HG03442 (cell line): Measurements from ENCODE around the gene UBC.
A peak's percentile ranks its signal among the peaks of the same experiment; 100 is the strongest.
"Not testable (repeated sequence)": the region's sequence is repeated elsewhere in the genome, so short reads cannot be mapped to it uniquely, and the experiment has no call there.

Experiments used
- ATAC-seq: cut with Tn5 transposase; IDR thresholded peaks from one replicate; pipeline ENCODE4 v1.9.1; 2021; ENCODE audit warnings: mild to moderate bottlenecking, moderate library complexity; ENCODE audit not compliant: unreplicated experiment

The UBC gene

GRCh38 chr12:124884587-124885438, 29.6 kb downstream of the UBC start:
- peak; percentile 76 for ATAC-seq

- ATAC-seq: no peak
Measured at GRCh38 chr12:124883263-124884130, 31.0 kb downstream of the UBC start.

GRCh38 chr12:124881123-124881522, 33.3 kb downstream of the UBC start:
- ATAC-seq: no peak

GRCh38 chr12:124880335-124880734, 34.1 kb downstream of the UBC start:
- ATAC-seq: not testable (repeated sequence)

- no peak for ATAC-seq
Measured at GRCh38 chr12:124878795-124879516, 35.5 kb downstream of the UBC start.

- ATAC-seq: no peak
Measured at GRCh38 chr12:124877423-124877822, 37.0 kb downstream of the UBC start.

- ATAC-seq: no peak
Measured at GRCh38 chr12:124876171-124876570, 38.3 kb downstream of the UBC start.

- no peak for ATAC-seq
Measured at GRCh38 chr12:124875803-124876132, 38.7 kb downstream of the UBC start.

GRCh38 chr12:124874988-124875802, 39.3 kb downstream of the UBC start:
- ATAC-seq: no peak

GRCh38 chr12:124874188-124874587, 40.3 kb downstream of the UBC start:
- ATAC-seq: no peak

GRCh38 chr12:124872068-124872719, 42.3 kb downstream of the UBC start:
- no peak for ATAC-seq

- no peak for ATAC-seq
Measured at GRCh38 chr12:124871297-124871696, 43.2 kb downstream of the UBC start.

GRCh38 chr12:124870515-124870914, 43.9 kb downstream of the UBC start:
- ATAC-seq: no peak

- ATAC-seq: no peak
Measured at GRCh38 chr12:124869059-124869665, 45.3 kb downstream of the UBC start.

- no peak for ATAC-seq
Measured at GRCh38 chr12:124868252-124869058, 46.0 kb downstream of the UBC start.

- ATAC-seq: no peak
Measured at GRCh38 chr12:124867401-124867930, 47.0 kb downstream of the UBC start.

- no peak for ATAC-seq
Measured at GRCh38 chr12:124866883-124867400, 47.5 kb downstream of the UBC start.

- no peak for ATAC-seq
Measured at GRCh38 chr12:124866195-124866882, 48.1 kb downstream of the UBC start.
